PC-3 (cell line): ENCODE measurements around the gene KRT73. TPM values are rescaled to one million over a fixed set of nuclear protein-coding genes. Genes with fewer than 3 reads are reported as not detected.

Source experiments
- ATAC-seq: fragments of 200-7000 bp; cut with Tn5 transposase; 2 replicates; pipeline ENCODE4 v1.9.1; 2020; ENCODE audit warnings: mild to moderate bottlenecking, moderate library complexity
- BruUV-seq: library from RNA; stranded (reverse); fragments of 400-500 nt; replicated peaks from 2 replicates; lab custom pipeline; 2021; lab: Mats Ljungman, UMichigan
- CTCF ChIA-PET: fragments of 300-600 bp; sonication (Branson Sonifier 250); formaldehyde crosslinking; loops from one replicate; lab custom pipeline; 2022; ENCODE audit warnings: antibody characterized with exemption; lab: Charles Lee
- POLR2A ChIA-PET: fragments of 300-600 bp; sonication (Branson Sonifier 250); formaldehyde crosslinking; loops from one replicate; lab custom pipeline; 2022; ENCODE audit warnings: antibody characterized with exemption; ENCODE audit not compliant: unreplicated experiment; lab: Charles Lee
- DNase-seq: peaks from one replicate; pipeline ENCODE4 v3.0.0-alpha.2; 2015
- H2AFZ ChIP-seq: fragments of 300-600 bp; sonication (generic); 2 replicates; pipeline ENCODE4 v1.6.0; 2016; ENCODE audit warnings: antibody characterized with exemption, low read length
- H3F3A ChIP-seq: fragments of 300-600 bp; sonication (generic); one replicate; pipeline ENCODE4 v1.6.0; 2017; ENCODE audit warnings: antibody characterized with exemption, low read length, control low read depth, mild to moderate bottlenecking; ENCODE audit not compliant: unreplicated experiment
- H3K27ac ChIP-seq: fragments of 300-600 bp; sonication (generic); 2 replicates; pipeline ENCODE4 v1.5.1; 2016; ENCODE audit warnings: mild to moderate bottlenecking, low read length
- H3K27me3 ChIP-seq: fragments of 300-600 bp; sonication (generic); 2 replicates; pipeline ENCODE4 v1.6.1; 2016; ENCODE audit warnings: low read length, mixed read lengths
- H3K36me3 ChIP-seq: fragments of 300-600 bp; sonication (generic); 2 replicates; pipeline ENCODE4 v1.6.1; 2016; ENCODE audit warnings: low read depth, mixed run types, low read length, mixed read lengths
- H3K4me1 ChIP-seq: fragments of 300-600 bp; sonication (generic); 2 replicates; pipeline ENCODE4 v1.5.1; 2016; ENCODE audit warnings: low read length; ENCODE audit not compliant: insufficient read depth
- H3K4me2 ChIP-seq: fragments of 300-600 bp; sonication (generic); 2 replicates; pipeline ENCODE4 v1.6.0; 2016; ENCODE audit warnings: low read length
- H3K4me3 ChIP-seq: fragments of 300-600 bp; sonication (generic); 2 replicates; pipeline ENCODE4 v1.5.1; 2016; ENCODE audit warnings: mild to moderate bottlenecking, low read length, mixed read lengths
- H3K79me2 ChIP-seq: fragments of 300-600 bp; sonication (generic); 2 replicates; pipeline ENCODE4 v1.6.1; 2017; ENCODE audit warnings: low read length, mixed read lengths
- H3K9ac ChIP-seq: fragments of 300-600 bp; sonication (generic); 2 replicates; pipeline ENCODE4 v1.6.0; 2016; ENCODE audit warnings: mild to moderate bottlenecking, low read length
- H3K9me2 ChIP-seq: fragments of 300-600 bp; sonication (generic); replicated peaks from 2 replicates; pipeline ENCODE4 v1.6.1; 2016; ENCODE audit warnings: mixed run types, low read length, mixed read lengths
- H3K9me3 ChIP-seq: fragments of 300-600 bp; sonication (generic); 2 replicates; pipeline ENCODE4 v1.6.1; 2016; ENCODE audit warnings: low read length, mixed read lengths
- H4K20me1 ChIP-seq: fragments of 300-600 bp; sonication (generic); 2 replicates; pipeline ENCODE4 v1.6.1; 2016; ENCODE audit warnings: low read length, mixed read lengths
- EZH2 ChIP-seq: fragments of 300-600 bp; sonication (generic); IDR thresholded peaks from one replicate; pipeline ENCODE4 v1.6.1; 2017; ENCODE audit warnings: antibody characterized with exemption, mild to moderate bottlenecking, low read length; ENCODE audit not compliant: unreplicated experiment
- EZH2phosphoT487 ChIP-seq: fragments of 300-600 bp; sonication (generic); IDR thresholded peaks from 2 replicates; pipeline ENCODE4 v1.6.1; 2018; ENCODE audit warnings: mild to moderate bottlenecking, antibody characterized with exemption, low read length, borderline replicate concordance
- intact Hi-C: fragments of 100-400 bp; cut with micrococcal nuclease; formaldehyde crosslinking; loops from 2 replicates; pipeline ENCODE4 v1.9.0; 2023
- total RNA-seq: library from RNA; depleted of rRNA; stranded (reverse); fragments of >200 nt; gene quantifications from 2 replicates; pipeline ENCODE4 v1.2.3, GENCODE V29; 2014
- TF ChIP-seq, protein P1 (sequence below): fragments of 300-600 bp; sonication (generic); conservative IDR thresholded peaks from 2 replicates; pipeline ENCODE4 v1.5.1; 2017; ENCODE audit warnings: antibody characterized with exemption, low read depth, mild to moderate bottlenecking, low read length

Gene KRT73
- total RNA-seq, 1 experiment from 2014 or later = not detected

- POLR2A ChIA-PET = no interaction called here
Measured at GRCh38 chr12:52582486-52582885, 35.9 kb downstream of the KRT73 start.

DNA sequence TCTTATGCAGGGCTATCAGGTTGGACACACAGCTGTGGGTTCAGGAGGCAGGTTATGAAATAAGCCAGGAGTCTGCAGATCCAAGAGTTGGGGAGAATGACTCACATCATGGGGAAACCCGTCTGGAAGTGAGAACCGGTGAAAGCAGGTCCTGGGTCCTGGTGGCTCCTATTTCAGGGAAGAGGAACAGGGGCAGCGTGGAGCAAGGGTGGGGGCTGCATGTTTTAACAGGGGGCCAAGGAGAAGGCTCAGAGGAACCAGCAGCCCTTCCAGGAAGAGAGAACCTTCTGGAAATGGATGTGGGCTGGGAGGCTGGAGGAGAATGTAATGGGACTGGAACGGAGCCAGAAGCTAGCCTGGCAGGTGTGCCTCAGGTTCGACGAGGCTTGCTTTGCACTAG, 36.9 kb downstream of the KRT73 start:
- no TSS peak for BruUV-seq
- Histone ChIP-seq H3K9me2 (no peaks in the 10 kb centered on the region), H3K4me3 (no peak overlapping the region), H2AFZ (no peak overlapping the region), H3K4me2 (no peak overlapping the region), H3K9me3 (no peaks in the 10 kb centered on the region), H3F3A (no peaks in the 10 kb centered on the region), H3K36me3 (no peaks in the 10 kb centered on the region), H3K9ac (no peak overlapping the region), H4K20me1 (no peaks in the 10 kb centered on the region), H3K4me1 (peaks cover 8% of the 10 kb centered on the region; the same call in 1 of the 2 replicates), H3K27ac (no peak overlapping the region), H3K27me3 (no peaks in the 10 kb centered on the region), H3K79me2 (no peaks in the 10 kb centered on the region)
- TF ChIP-seq EZH2 (no peak), EZH2phosphoT487 (no peak)
- TF ChIP-seq, protein P1, sequence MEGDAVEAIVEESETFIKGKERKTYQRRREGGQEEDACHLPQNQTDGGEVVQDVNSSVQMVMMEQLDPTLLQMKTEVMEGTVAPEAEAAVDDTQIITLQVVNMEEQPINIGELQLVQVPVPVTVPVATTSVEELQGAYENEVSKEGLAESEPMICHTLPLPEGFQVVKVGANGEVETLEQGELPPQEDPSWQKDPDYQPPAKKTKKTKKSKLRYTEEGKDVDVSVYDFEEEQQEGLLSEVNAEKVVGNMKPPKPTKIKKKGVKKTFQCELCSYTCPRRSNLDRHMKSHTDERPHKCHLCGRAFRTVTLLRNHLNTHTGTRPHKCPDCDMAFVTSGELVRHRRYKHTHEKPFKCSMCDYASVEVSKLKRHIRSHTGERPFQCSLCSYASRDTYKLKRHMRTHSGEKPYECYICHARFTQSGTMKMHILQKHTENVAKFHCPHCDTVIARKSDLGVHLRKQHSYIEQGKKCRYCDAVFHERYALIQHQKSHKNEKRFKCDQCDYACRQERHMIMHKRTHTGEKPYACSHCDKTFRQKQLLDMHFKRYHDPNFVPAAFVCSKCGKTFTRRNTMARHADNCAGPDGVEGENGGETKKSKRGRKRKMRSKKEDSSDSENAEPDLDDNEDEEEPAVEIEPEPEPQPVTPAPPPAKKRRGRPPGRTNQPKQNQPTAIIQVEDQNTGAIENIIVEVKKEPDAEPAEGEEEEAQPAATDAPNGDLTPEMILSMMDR = no peak
- intact Hi-C loops = loop anchor here (10.0 kb wide), 1 partner anchor 403 kb away; no protein-coding TSS in a partner anchor
- ChIA-PET POLR2A (no interaction called here), CTCF (interaction anchor here (0.6 to 1.8 kb wide), 2 partner anchors 289 to 292 kb away, joined by 3 to 5 read pairs; no protein-coding TSS in a partner anchor)
- ATAC-seq (no peak), DNase-seq (peak; percentile 56)

More at GRCh38 chr12:52582486-52582885, 35.9 kb downstream of the KRT73 start:
- intact Hi-C loops = loop anchor here (10.0 kb wide), 1 partner anchor 402 kb away; no protein-coding TSS in a partner anchor
- Histone ChIP-seq H3K4me1 (peaks cover 8% of the 10 kb centered on the region; the same call in 1 of the 2 replicates), H3K9me2 (no peaks in the 10 kb centered on the region), H4K20me1 (no peaks in the 10 kb centered on the region), H2AFZ (no peak overlapping the region), H3F3A (no peaks in the 10 kb centered on the region), H3K9me3 (no peaks in the 10 kb centered on the region), H3K27me3 (no peaks in the 10 kb centered on the region), H3K27ac (no peak overlapping the region), H3K36me3 (no peaks in the 10 kb centered on the region), H3K9ac (no peak overlapping the region), H3K4me3 (no peak overlapping the region), H3K4me2 (no peak overlapping the region), H3K79me2 (no peaks in the 10 kb centered on the region)
- no TSS peak for BruUV-seq
- CTCF ChIA-PET = interaction anchor here (1.8 kb wide), 1 partner anchor 288 kb away, joined by 5 read pairs; no protein-coding TSS in a partner anchor
- TF ChIP-seq, protein P1 = no peak
- TF ChIP-seq EZH2 (no peak), EZH2phosphoT487 (no peak)
- ATAC-seq (no peak), DNase-seq (no peak)

DNA sequence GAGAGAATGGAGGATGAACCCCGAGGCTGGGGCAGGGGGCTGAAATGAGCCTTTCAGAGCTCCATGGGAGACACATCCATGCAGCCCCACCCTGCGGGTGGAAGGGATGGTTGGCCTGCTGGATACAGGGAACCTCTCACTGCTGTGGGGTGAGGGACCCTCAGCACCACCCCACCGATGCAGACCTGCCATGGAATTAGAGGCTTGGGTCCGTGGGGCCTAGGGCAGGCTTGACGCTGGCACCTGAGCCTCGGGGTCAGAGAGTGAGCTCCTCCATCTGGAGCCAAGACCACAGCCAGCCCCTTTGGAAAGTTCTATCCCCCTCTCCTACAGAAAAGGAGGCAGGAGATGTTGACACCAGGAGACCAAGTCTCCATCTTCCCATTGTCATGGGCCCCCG, 37.3 kb downstream of the KRT73 start:
- Histone ChIP-seq H3K27me3 (no peaks in the 10 kb centered on the region), H3K4me1 (peaks cover 8% of the 10 kb centered on the region; the same call in 1 of the 2 replicates), H3F3A (no peaks in the 10 kb centered on the region), H3K27ac (no peak overlapping the region), H3K79me2 (no peaks in the 10 kb centered on the region), H3K9me2 (no peaks in the 10 kb centered on the region), H3K36me3 (no peaks in the 10 kb centered on the region), H3K4me3 (no peak overlapping the region), H3K9ac (no peak overlapping the region), H3K4me2 (no peak overlapping the region), H3K9me3 (no peaks in the 10 kb centered on the region), H2AFZ (no peak overlapping the region), H4K20me1 (no peaks in the 10 kb centered on the region)
- POLR2A ChIA-PET = no interaction called here
- no TSS peak for BruUV-seq
- ATAC-seq (no peak), DNase-seq (no peak)
- intact Hi-C loops = loop anchor here (10.0 kb wide), 1 partner anchor 404 kb away; no protein-coding TSS in a partner anchor
- CTCF ChIA-PET = interaction anchor here (1.8 kb wide), 1 partner anchor 289 kb away, joined by 5 read pairs; no protein-coding TSS in a partner anchor
- TF ChIP-seq EZH2 (no peak), EZH2phosphoT487 (no peak)
- TF ChIP-seq, protein P1 = no peak
